Glutamatergic neuron (in vitro differentiated cells): Measurements from ENCODE around the gene DENND5A. TPM values are rescaled to one million over a fixed set of nuclear protein-coding genes. Genes with fewer than 3 reads are reported as not detected.
"Not testable (repeated sequence)": the region's sequence is repeated elsewhere in the genome, so short reads cannot be mapped to it uniquely, and the experiment has no call there.

Source experiments
- DNase-seq: peaks from one replicate; pipeline ENCODE4 v3.0.0; 2022
- H3K27ac Mint-ChIP-seq: one replicate; pipeline ENCODE4 v1.8.0; 2020; ENCODE audit warnings: mild to moderate bottlenecking, mixed read lengths, inconsistent platforms; ENCODE audit not compliant: unreplicated experiment
- H3K27me3 Mint-ChIP-seq: one replicate; pipeline ENCODE4 v1.8.0; 2020; ENCODE audit warnings: mild to moderate bottlenecking, moderate library complexity, mixed read lengths, inconsistent platforms; ENCODE audit not compliant: unreplicated experiment
- H3K36me3 Mint-ChIP-seq: one replicate; pipeline ENCODE4 v1.8.0; 2020; ENCODE audit warnings: mild to moderate bottlenecking, mixed read lengths, inconsistent platforms; ENCODE audit not compliant: unreplicated experiment
- H3K4me1 Mint-ChIP-seq: one replicate; pipeline ENCODE4 v1.8.0; 2020; ENCODE audit warnings: mild to moderate bottlenecking, low read depth, mixed read lengths, inconsistent platforms; ENCODE audit not compliant: unreplicated experiment
- H3K4me3 Mint-ChIP-seq: one replicate; pipeline ENCODE4 v1.8.0; 2020; ENCODE audit warnings: mild to moderate bottlenecking, mixed read lengths, inconsistent platforms; ENCODE audit not compliant: unreplicated experiment
- H3K9me3 Mint-ChIP-seq: one replicate; pipeline ENCODE4 v1.8.0; 2020; ENCODE audit warnings: mild to moderate bottlenecking, moderate library complexity, mixed read lengths, inconsistent platforms; ENCODE audit not compliant: unreplicated experiment
- CTCF ChIP-seq: fragments of 200-600 bp; sonication (generic); IDR thresholded peaks from one replicate; pipeline ENCODE4 v1.5.0; 2021; ENCODE audit not compliant: partially characterized antibody, unreplicated experiment
- total RNA-seq: library from RNA; stranded (reverse); fragmentation: NEBNext Ultra II Directional; extraction: Animal tissue kit (Norgen Biotek cat#: 25700); gene quantifications from one replicate; pipeline ENCODE4 v1.2.1, GENCODE V29; 2021; ENCODE audit not compliant: unreplicated experiment

DENND5A gene
- total RNA-seq, 1 donor from 2014 or later = 155 TPM

GRCh38 chr11:9176550-9176949 is 88.6 kb downstream of the DENND5A start:
- no peak for DNase-seq
- Mint-ChIP-seq H3K4me3 (no peak overlapping the region), H3K4me1 (peaks cover 4% of the 10 kb centered on the region), H3K27ac (no peak overlapping the region), H3K9me3 (peaks cover 1% of the 10 kb centered on the region), H3K27me3 (peaks cover 2% of the 10 kb centered on the region), H3K36me3 (no peaks in the 10 kb centered on the region)
- no peak for TF ChIP-seq CTCF

GRCh38 chr11:9176136-9176535 is 89.0 kb downstream of the DENND5A start:
- Mint-ChIP-seq H3K27ac (no peak overlapping the region), H3K27me3 (peaks cover 2% of the 10 kb centered on the region), H3K4me1 (peaks cover 4% of the 10 kb centered on the region), H3K9me3 (peaks cover 1% of the 10 kb centered on the region), H3K36me3 (no peaks in the 10 kb centered on the region), H3K4me3 (no peak overlapping the region)
- DNase-seq = no peak
- TF ChIP-seq CTCF = no peak

- H3K4me1 Mint-ChIP-seq = peaks cover 4% of the 10 kb centered on the region
- H3K27me3 Mint-ChIP-seq = no peaks in the 10 kb centered on the region
- H3K4me3 Mint-ChIP-seq = no peak overlapping the region
- no peak overlapping the region for H3K27ac Mint-ChIP-seq
- H3K9me3 Mint-ChIP-seq = peaks cover 1% of the 10 kb centered on the region
- no peak for DNase-seq
- no peak for TF ChIP-seq CTCF
- H3K36me3 Mint-ChIP-seq = peaks cover 5% of the 10 kb centered on the region
Measured at GRCh38 chr11:9172389-9172788, 92.8 kb downstream of the DENND5A start.

GRCh38 chr11:9170450-9170849 is 94.7 kb downstream of the DENND5A start:
- Mint-ChIP-seq H3K9me3 (peaks cover 4% of the 10 kb centered on the region), H3K36me3 (peaks cover 5% of the 10 kb centered on the region), H3K27me3 (peaks cover 1% of the 10 kb centered on the region), H3K4me1 (peaks cover 4% of the 10 kb centered on the region), H3K27ac (no peak overlapping the region), H3K4me3 (no peak overlapping the region)
- no peak for DNase-seq
- no peak for TF ChIP-seq CTCF

- Mint-ChIP-seq H3K27ac (no peak overlapping the region), H3K9me3 (peaks cover 4% of the 10 kb centered on the region), H3K36me3 (peaks cover 5% of the 10 kb centered on the region), H3K4me1 (peaks cover 4% of the 10 kb centered on the region), H3K4me3 (no peak overlapping the region), H3K27me3 (peaks cover 2% of the 10 kb centered on the region)
- TF ChIP-seq CTCF = no peak
- no peak for DNase-seq
Measured at GRCh38 chr11:9169595-9170295, 95.4 kb downstream of the DENND5A start.

GRCh38 chr11:9161991-9162390 is 103.2 kb downstream of the DENND5A start:
- not testable (repeated sequence) for H3K27me3 Mint-ChIP-seq, H3K4me1 Mint-ChIP-seq, H3K4me3 Mint-ChIP-seq, H3K9me3 Mint-ChIP-seq, DNase-seq, H3K36me3 Mint-ChIP-seq, H3K27ac Mint-ChIP-seq
